NCI-H2196 (cell line): ENCODE measurements around the gene SCLY.
"Not testable (repeated sequence)": the region's sequence is repeated elsewhere in the genome, so short reads cannot be mapped to it uniquely, and the experiment has no call there.

Experiments
- DNase-seq: peaks from one replicate; lab custom pipeline; 2025; ENCODE audit not compliant: unreplicated experiment; lab: John Stamatoyannopoulos, UW

Gene SCLY

GRCh38 chr2:238107525-238108422 is 47.0 kb downstream of the SCLY start:
- DNase-seq = no peak

- no peak for DNase-seq
Observed at GRCh38 chr2:238108423-238109183, 47.8 kb downstream of the SCLY start.

GRCh38 chr2:238113611-238114010 is 52.8 kb downstream of the SCLY start:
- no peak for DNase-seq

- DNase-seq = no peak
Observed at GRCh38 chr2:238114331-238114841, 53.6 kb downstream of the SCLY start.

GRCh38 chr2:238114851-238115660 is 54.3 kb downstream of the SCLY start:
- DNase-seq = no peak

GRCh38 chr2:238115709-238116108 is 54.9 kb downstream of the SCLY start:
- not testable (repeated sequence) for DNase-seq

- DNase-seq = no peak
Observed at GRCh38 chr2:238116298-238117198, 55.7 kb downstream of the SCLY start.

GRCh38 chr2:238117199-238118154 is 56.7 kb downstream of the SCLY start:
- no peak for DNase-seq

- no peak for DNase-seq
Observed at GRCh38 chr2:238119756-238120462, 59.1 kb downstream of the SCLY start.

- no peak for DNase-seq
Observed at GRCh38 chr2:238120463-238121298, 59.9 kb downstream of the SCLY start.

GRCh38 chr2:238121511-238122286 is 60.9 kb downstream of the SCLY start:
- no peak for DNase-seq

- DNase-seq = no peak
Observed at GRCh38 chr2:238122287-238123217, 61.8 kb downstream of the SCLY start.

GRCh38 chr2:238123218-238123971 is 62.6 kb downstream of the SCLY start:
- no peak for DNase-seq

GRCh38 chr2:238123991-238124470 is 63.2 kb downstream of the SCLY start:
- no peak for DNase-seq
